ENCODE results near the gene AK8.
A peak's percentile ranks its signal among the peaks of the same experiment; 100 is the strongest.

AK8 gene

DNA sequence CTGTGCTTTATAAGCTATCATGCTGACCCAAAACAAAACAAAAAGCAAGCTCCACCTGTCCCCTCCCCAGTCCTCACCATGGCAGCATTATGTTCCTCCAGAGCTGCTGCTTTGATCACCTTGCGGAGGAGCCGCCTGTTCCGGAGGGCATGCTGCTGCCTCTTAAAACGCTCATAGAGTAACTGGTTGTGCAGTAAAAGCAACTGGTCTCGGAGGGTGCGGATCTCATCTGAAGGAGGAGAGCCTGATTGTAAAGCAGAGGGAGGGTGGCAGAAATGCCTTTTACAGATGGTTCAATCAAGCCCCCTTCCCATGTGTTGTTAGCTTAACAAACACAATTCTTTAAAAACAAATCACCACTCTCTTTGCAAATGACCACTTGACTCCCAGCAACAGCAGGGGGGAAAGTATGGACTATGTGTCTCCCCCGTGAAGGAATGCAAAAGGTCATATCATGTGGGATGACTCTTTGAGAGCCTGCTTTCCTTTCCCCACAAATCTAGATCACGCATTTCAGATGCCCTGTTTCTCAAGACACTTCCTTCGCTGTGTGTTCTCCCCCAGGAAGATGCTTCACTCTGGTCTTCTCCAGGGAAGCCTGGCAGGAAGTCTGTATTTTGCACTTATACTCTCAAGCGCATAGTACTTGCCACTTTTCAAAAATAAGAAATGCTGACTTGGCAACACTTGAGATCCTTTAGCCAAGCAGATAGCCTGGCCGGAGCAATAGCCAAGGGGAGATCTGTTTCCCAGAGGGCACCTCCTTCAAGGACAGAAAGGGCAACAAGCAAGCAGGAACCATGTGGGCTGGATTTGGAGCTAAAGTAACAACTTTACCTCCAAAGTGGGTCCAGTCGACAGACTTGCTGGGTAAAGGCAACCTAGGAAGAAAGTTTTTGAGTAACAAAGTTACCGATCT, 25.7 kb upstream of the AK8 start:
- ChIA-PET CTCF (no interaction called here), POLR2A (no interaction called here)
- no peak for DNase-seq (ENCODE audit: extremely low spot score)
- TF ChIP-seq FOXK2 (IDR thresholded peaks at IDR 0.05), result no peak
- TF ChIP-seq SUZ12 (IDR thresholded peaks at IDR 0.05), result no peak
- TF ChIP-seq, protein P1, sequence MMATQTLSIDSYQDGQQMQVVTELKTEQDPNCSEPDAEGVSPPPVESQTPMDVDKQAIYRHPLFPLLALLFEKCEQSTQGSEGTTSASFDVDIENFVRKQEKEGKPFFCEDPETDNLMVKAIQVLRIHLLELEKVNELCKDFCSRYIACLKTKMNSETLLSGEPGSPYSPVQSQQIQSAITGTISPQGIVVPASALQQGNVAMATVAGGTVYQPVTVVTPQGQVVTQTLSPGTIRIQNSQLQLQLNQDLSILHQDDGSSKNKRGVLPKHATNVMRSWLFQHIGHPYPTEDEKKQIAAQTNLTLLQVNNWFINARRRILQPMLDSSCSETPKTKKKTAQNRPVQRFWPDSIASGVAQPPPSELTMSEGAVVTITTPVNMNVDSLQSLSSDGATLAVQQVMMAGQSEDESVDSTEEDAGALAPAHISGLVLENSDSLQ (IDR thresholded peaks at IDR 0.05), result no peak
- TF ChIP-seq ARNT (IDR thresholded peaks at IDR 0.05), result no peak
- no peak for TF ChIP-seq TARDBP (IDR thresholded peaks at IDR 0.05)
- no peak for TF ChIP-seq BHLHE40 (IDR thresholded peaks at IDR 0.05; ENCODE audit: borderline replicate concordance)
- no peak for TF ChIP-seq HDGF (IDR thresholded peaks at IDR 0.05; ENCODE audit: borderline replicate concordance)

DNA sequence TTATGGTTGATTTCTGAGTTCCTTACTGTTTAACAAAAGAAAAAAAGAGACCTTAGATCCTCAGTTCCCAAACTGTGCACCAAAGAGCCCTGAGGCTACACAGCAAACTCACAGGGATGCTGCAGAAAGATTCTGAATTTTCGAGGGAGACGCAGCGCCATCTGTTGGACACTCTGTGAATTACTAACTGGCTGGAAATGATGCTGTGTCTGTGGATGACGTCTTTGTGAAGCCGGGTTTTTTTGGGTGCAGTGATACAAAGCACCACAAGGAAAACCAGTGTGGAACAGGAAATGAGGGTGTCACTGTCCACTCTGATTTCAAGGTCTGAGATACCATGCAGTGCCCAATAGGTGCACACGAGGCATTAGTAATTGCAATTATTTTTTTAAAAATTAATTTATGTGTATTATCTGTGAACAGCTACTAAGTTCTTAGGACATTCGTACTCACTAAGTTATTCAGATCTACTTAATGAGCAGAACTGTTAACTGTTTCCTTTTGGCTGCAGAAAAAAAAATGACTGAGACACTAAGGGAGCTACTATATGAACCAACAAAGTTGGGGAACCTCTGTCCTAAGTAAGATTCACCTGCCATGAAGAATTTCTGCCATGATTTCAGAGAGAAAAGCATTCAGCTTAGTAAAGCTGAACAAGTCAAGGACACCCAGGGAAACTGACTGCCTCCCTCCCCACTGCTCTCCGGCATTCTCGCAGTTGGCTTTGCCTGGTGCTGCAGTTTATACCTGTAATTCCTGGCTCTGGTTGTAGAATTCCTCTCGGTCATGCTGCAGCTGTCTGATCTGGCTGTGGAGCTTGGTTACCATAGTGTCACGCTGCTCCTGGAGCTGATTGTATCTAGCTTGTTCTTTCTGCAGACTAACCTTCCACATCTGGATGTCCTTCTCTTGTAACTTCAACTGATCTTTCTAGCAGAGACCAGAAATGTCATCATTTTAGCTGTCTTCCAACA, 24.1 kb upstream of the AK8 start:
- CTCF ChIA-PET, result interaction anchor here (0.6 to 1.8 kb wide), 9 partner anchors 8 to 1293 kb away, joined by 3 to 6 read pairs (median 4); partner anchors contain the start of gene SPACA9
- TF ChIP-seq TARDBP (IDR thresholded peaks at IDR 0.05) (no peak), CTBP1 (IDR thresholded peaks at IDR 0.05; ENCODE audit: borderline replicate concordance) (peak; percentile 12; the same call in 1 of the 2 replicates), FOXA1 (IDR thresholded peaks at IDR 0.05) (no peak), SP1 (IDR thresholded peaks at IDR 0.05) (no peak), L3MBTL2 (conservative IDR thresholded peaks at IDR 0.05) (no peak), ELF4 (IDR thresholded peaks at IDR 0.05) (no peak), ARNT (IDR thresholded peaks at IDR 0.05) (no peak)
- TF ChIP-seq, protein P1 (IDR thresholded peaks at IDR 0.05), result no peak
- peak; percentile 87 for DNase-seq (ENCODE audit: extremely low spot score)
- POLR2A ChIA-PET, result interaction anchor here (0.6 kb wide), 1 partner anchor 41 kb away, joined by 3 read pairs; no protein-coding TSS in a partner anchor

DNA sequence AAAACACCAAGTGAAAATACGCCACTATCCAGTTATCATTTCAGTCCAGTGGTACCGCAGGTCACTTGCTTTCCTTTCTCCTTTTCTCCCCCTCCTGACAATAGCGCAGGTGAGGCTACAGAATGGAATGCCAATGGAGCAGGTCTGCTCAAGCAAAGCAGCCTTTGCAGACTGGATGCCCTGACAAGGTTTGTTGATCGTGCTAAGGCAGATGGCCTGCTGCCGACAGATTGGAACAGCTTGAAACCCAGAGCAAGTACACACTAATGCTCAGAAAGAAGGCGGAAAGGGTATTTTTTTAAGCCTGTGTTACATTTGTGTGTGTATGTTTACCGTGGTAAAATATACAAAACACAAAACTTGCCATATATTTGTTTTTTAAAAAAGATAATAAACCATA, 20.0 kb upstream of the AK8 start:
- POLR2A ChIA-PET, result no interaction called here
- CTCF ChIA-PET, result no interaction called here
- TF ChIP-seq HDGF (IDR thresholded peaks at IDR 0.05; ENCODE audit: borderline replicate concordance), result no peak
- TF ChIP-seq ARNT (IDR thresholded peaks at IDR 0.05), result no peak
- TF ChIP-seq TARDBP (IDR thresholded peaks at IDR 0.05), result no peak
- TF ChIP-seq, protein P1 (IDR thresholded peaks at IDR 0.05), result no peak
- TF ChIP-seq ELF4 (IDR thresholded peaks at IDR 0.05), result no peak
- no peak for DNase-seq (ENCODE audit: extremely low spot score)

DNA sequence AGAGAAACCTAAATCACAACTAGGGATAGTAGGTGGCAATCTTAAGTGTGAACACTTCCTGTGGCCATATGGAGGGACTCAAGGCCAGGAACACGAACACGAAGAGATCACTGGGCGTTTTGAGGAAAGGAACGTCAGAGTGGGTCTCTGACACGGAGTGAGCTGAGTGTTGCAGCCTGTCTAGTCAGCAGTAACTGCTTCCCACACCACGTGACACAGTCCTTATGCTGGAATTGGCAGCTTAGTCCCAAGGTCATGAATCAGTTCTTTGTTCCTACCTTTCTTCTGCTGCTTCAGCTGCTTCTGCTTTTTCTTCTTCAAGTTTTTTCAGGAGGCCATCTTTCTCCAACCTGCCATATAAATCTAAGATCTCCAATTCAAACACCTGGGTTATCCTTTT, 18.8 kb upstream of the AK8 start:
- CTCF ChIA-PET, result interaction anchor here (0.5 to 0.7 kb wide), 3 partner anchors 16 to 671 kb away, joined by 5 to 7 read pairs (median 6); no protein-coding TSS in a partner anchor
- POLR2A ChIA-PET, result no interaction called here
- no peak for TF ChIP-seq LEF1 (IDR thresholded peaks at IDR 0.05; ENCODE audit: borderline replicate concordance)
- no peak for TF ChIP-seq L3MBTL2 (conservative IDR thresholded peaks at IDR 0.05)
- TF ChIP-seq FOXA1 (IDR thresholded peaks at IDR 0.05), result no peak
- no peak for TF ChIP-seq ELF4 (IDR thresholded peaks at IDR 0.05)
- TF ChIP-seq ARNT (IDR thresholded peaks at IDR 0.05), result no peak
- no peak for TF ChIP-seq NFRKB (IDR thresholded peaks at IDR 0.05)
- TF ChIP-seq, protein P1 (IDR thresholded peaks at IDR 0.05), result no peak
- no peak for TF ChIP-seq HDGF (IDR thresholded peaks at IDR 0.05; ENCODE audit: borderline replicate concordance)
- no peak for TF ChIP-seq ZNF384 (IDR thresholded peaks at IDR 0.05)
- no peak for TF ChIP-seq BHLHE40 (IDR thresholded peaks at IDR 0.05; ENCODE audit: borderline replicate concordance)
- TF ChIP-seq FOXM1 (IDR thresholded peaks at IDR 0.05; ENCODE audit: borderline replicate concordance), result no peak
- no peak for TF ChIP-seq FOXK2 (IDR thresholded peaks at IDR 0.05)
- DNase-seq (ENCODE audit: extremely low spot score), result no peak

DNA sequence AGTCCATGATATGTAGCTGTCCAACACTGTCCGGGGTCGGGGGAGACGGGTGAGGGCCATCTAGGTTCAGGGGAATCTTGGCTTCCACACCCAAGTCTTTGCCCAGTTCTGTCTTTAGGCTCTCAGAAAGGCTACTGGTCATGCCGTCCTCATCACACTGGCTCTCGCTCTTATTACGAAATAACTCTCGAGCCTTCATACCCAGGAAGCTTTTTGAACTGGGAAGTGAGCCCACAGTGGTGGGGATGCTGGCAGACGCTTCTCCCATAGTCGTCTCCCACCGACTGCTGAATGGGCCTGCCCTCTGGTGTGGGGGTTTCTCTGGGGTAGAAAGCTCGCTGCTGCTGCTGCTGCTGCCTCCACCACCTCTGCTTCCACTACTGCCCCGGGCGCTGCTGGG, 18.2 kb upstream of the AK8 start:
- ChIA-PET CTCF (no interaction called here), POLR2A (interaction anchor here (1.2 kb wide), 1 partner anchor 49 kb away, joined by 3 read pairs; no protein-coding TSS in a partner anchor)
- TF ChIP-seq FOXA1 (IDR thresholded peaks at IDR 0.05) (no peak), L3MBTL2 (conservative IDR thresholded peaks at IDR 0.05) (no peak), CTBP1 (IDR thresholded peaks at IDR 0.05; ENCODE audit: borderline replicate concordance) (no peak), LEF1 (IDR thresholded peaks at IDR 0.05; ENCODE audit: borderline replicate concordance) (no peak), BHLHE40 (IDR thresholded peaks at IDR 0.05; ENCODE audit: borderline replicate concordance) (no peak), SP1 (IDR thresholded peaks at IDR 0.05) (no peak), SUZ12 (IDR thresholded peaks at IDR 0.05) (no peak), ZNF384 (IDR thresholded peaks at IDR 0.05) (no peak), ARNT (IDR thresholded peaks at IDR 0.05) (no peak), ELF4 (IDR thresholded peaks at IDR 0.05) (no peak), NFRKB (IDR thresholded peaks at IDR 0.05) (no peak), HDGF (IDR thresholded peaks at IDR 0.05; ENCODE audit: borderline replicate concordance) (no peak), FOXM1 (IDR thresholded peaks at IDR 0.05; ENCODE audit: borderline replicate concordance) (no peak), TARDBP (IDR thresholded peaks at IDR 0.05) (no peak), FOXK2 (IDR thresholded peaks at IDR 0.05) (no peak)
- TF ChIP-seq, protein P1 (IDR thresholded peaks at IDR 0.05), result no peak
- DNase-seq (ENCODE audit: extremely low spot score), result no peak
